ENCODE measurements around the gene TMSB4X.

- no peak for TF ChIP-seq EZH2 (IDR thresholded peaks at IDR 0.05)
- no peak for TF ChIP-seq POLR2AphosphoS5 (IDR thresholded peaks at IDR 0.05; ENCODE audit: borderline replicate concordance, low read depth, low read length)
- no peak for TF ChIP-seq FOXP2 (optimal IDR thresholded peaks at IDR 0.05; ENCODE audit: control extremely low read depth, extremely low read length, insufficient read depth)
These were observed 25.4 kb downstream of the TMSB4X start for GRCh38 chrX:13000301-13000811.
